Measurements from ENCODE around the gene IPO4. TPM values are rescaled to one million over a fixed set of nuclear protein-coding genes. Genes with fewer than 3 reads are reported as not detected.

IPO4 gene
- total RNA-seq, 1 experiment from 2014 or later, result 116 TPM

DNA sequence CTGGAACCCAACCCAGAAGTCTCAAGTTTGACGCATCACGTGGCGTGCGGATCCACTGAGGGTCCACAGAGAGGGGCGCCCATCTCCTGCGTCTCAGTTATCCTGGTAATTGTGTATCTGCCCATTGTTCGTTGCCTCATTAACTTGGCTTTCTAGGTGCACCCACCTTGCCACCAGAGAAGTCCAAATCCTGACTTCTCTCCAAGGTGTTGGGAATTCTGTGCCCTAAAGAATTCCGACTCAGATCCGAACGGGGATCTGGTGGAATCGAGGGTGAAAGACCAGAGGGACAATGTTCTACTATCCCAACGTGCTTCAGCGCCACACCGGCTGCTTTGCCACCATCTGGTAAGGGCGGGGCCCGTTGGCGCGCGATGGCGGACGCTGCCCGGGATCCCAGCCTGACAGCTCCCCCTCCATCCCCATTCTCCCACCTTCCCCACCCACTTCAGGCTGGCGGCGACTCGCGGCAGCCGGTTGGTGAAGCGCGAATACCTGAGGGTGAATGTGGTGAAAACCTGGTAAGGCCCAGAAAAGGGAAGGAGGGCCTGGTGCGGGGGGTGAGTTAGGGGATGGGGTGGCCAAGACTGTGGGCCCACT, 16.3 kb downstream of the IPO4 start:
- Histone ChIP-seq H3K23me2 (ENCODE audit: insufficient read length, low read depth, low read length, poor library complexity, severe bottlenecking) (peaks cover 10% of the 10 kb centered on the region), H2BK20ac (ENCODE audit: low read depth, low read length, poor library complexity, severe bottlenecking) (no peak overlapping the region), H3K79me2 (ENCODE audit: insufficient read depth, low read length) (no peaks in the 10 kb centered on the region), H3K4me1 (ENCODE audit: insufficient read depth, low read length) (no peaks in the 10 kb centered on the region), H2BK12ac (ENCODE audit: insufficient read length, low read depth, low read length) (no peak overlapping the region), H3K27me3 (ENCODE audit: insufficient read depth, low read length) (no peaks in the 10 kb centered on the region), H3K27ac (ENCODE audit: insufficient read length, low read depth, low read length) (no peak overlapping the region), H2BK120ac (ENCODE audit: low read depth, low read length, poor library complexity, severe bottlenecking) (no peak overlapping the region), H3K4me2 (ENCODE audit: insufficient read depth, insufficient read length, low read length) (peak overlapping the region; percentile 48), H3K14ac (ENCODE audit: insufficient read depth, low read length) (no peak overlapping the region), H3K79me1 (ENCODE audit: insufficient read depth, low read depth, low read length, poor library complexity, severe bottlenecking) (no peaks in the 10 kb centered on the region), H3K9me3 (ENCODE audit: control insufficient read depth, low read depth, low read length) (no peaks in the 10 kb centered on the region), H3K9ac (ENCODE audit: extremely low read depth, insufficient read length, low read length) (peak overlapping the region; percentile 3), H2BK15ac (ENCODE audit: low read depth, low read length) (no peak overlapping the region), H4K5ac (ENCODE audit: insufficient read length, low read depth, low read length) (no peak overlapping the region), H2AK5ac (ENCODE audit: insufficient read length, low read length) (no peak overlapping the region), H3K4ac (ENCODE audit: low read depth, low read length) (no peak overlapping the region), H2BK5ac (ENCODE audit: insufficient read length, low read length) (no peak overlapping the region), H4K8ac (replicated peaks; ENCODE audit: insufficient read length, low read depth, low read length) (no peak overlapping the region), H3T11ph (ENCODE audit: low read length) (no peak overlapping the region), H2AFZ (ENCODE audit: low read length) (no peak overlapping the region), H3K23ac (ENCODE audit: insufficient read length, low read depth, low read length) (no peak overlapping the region), H3K18ac (ENCODE audit: insufficient read length, low read depth, low read length) (no peak overlapping the region), H3K56ac (ENCODE audit: insufficient read length, low read depth, low read length) (no peak overlapping the region), H4K20me1 (ENCODE audit: control insufficient read depth, insufficient read depth, insufficient read length) (no peaks in the 10 kb centered on the region), H4K91ac (ENCODE audit: insufficient read length, low read depth, low read length) (no peak overlapping the region)
- peak; percentile 39 for DNase-seq
- Mint-ChIP-seq H3K9me3 (no peaks in the 10 kb centered on the region; a peak in 1 of 5 replicates), H3K4me1 (peaks cover 5 to 13% of the 10 kb centered on the region in 2 experiments; a peak in 3 of 4 replicates), H3K4me3 (peak overlapping the region; percentile 75 to 80), H3K36me3 (ENCODE audit: insufficient read depth in 1 of 3, low read depth in 3 of 3) (peaks cover 6 to 25% (median 23%) of the 10 kb centered on the region in 3 experiments; a peak in 6 of 7 replicates), H3K27me3 (ENCODE audit: low read depth) (no peaks in the 10 kb centered on the region; the same call in 1 of the 2 replicates), H3K27ac (peak overlapping the region in 1 of 3 experiments; percentile 35; a peak in 1 of 7 replicates)
- TF ChIP-seq, protein P1, sequence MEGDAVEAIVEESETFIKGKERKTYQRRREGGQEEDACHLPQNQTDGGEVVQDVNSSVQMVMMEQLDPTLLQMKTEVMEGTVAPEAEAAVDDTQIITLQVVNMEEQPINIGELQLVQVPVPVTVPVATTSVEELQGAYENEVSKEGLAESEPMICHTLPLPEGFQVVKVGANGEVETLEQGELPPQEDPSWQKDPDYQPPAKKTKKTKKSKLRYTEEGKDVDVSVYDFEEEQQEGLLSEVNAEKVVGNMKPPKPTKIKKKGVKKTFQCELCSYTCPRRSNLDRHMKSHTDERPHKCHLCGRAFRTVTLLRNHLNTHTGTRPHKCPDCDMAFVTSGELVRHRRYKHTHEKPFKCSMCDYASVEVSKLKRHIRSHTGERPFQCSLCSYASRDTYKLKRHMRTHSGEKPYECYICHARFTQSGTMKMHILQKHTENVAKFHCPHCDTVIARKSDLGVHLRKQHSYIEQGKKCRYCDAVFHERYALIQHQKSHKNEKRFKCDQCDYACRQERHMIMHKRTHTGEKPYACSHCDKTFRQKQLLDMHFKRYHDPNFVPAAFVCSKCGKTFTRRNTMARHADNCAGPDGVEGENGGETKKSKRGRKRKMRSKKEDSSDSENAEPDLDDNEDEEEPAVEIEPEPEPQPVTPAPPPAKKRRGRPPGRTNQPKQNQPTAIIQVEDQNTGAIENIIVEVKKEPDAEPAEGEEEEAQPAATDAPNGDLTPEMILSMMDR (conservative IDR thresholded peaks at IDR 0.05), result no peak
- WGBS (ENCODE audit: extremely low coverage, insufficient read length, low lambda C conversion rate), result no CpG with 5 or more reads among the region's 30 CpGs
